K562 treated with DMSO at 1 percent for 24 hours (cell line): ENCODE data around the gene FAM222B. TPM values are rescaled to one million over a fixed set of nuclear protein-coding genes. Genes with fewer than 3 reads are reported as not detected.

ENCODE experiments used
- total RNA-seq: library from RNA; unstranded; fragments of 300-600 nt; gene quantifications from 2 replicates; pipeline ENCODE4 v1.2.3, GENCODE V29; 2022; ENCODE audit warnings: low read depth; ENCODE audit not compliant: insufficient read depth

FAM222B gene
- total RNA-seq = 32.5 and 34.7 TPM in 2 replicates

GRCh38 chr17:28842282-28843012 is at the start of gene FAM222B:
FAM222B (minus strand) TSS chr17:28842790; CDS start chr17:28766667, 76,123 bp downstream.

DNA sequence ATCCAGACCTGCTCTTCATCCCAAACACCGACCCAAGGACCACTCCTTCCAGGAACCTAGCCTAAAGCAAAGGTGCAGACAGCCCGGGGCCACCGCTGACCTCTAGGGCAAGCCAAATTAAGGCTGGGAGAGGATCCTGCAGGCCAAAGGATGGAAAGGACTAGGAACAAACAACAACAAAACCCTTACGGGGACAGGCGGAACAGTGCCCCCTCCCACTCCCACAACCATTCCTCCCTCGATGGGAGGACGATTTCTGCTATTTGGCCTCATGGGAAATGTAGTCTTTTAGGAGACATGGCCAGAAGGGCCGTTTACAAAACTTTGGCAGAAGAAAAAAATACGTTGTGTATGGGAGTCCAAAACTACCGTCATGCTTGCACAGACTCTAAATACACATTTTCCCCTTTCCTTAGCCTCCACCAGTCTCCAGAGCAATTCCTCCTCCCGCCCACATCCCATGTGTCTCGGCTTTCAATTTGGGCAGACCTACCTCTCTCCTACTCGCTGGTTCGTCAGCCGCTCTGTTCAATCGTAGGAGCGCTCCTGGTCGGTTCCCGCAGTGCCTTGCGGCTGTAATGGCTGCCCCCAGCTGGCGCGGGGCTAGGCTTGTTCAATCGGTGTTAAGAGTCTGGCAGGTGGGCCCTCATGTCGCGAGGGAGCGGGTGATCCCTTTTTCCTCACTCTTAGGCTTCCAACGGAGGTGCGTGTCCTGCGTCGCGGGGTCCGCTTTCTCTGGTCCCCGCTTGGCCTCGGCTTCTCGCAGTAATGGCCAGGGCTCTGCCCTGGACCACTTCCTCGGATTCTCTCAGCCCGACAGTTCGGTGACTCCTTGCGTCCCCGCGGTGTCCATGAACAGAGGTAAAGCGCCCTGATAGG is 12.1 kb upstream of the FAM222B start, which contains the start of gene ERAL1:
Gene ERAL1, plus strand, starts transcription at position 560 of the 879 bp plus-strand sequence. Its CDS starts 19 bp downstream, at position 579.

DNA sequence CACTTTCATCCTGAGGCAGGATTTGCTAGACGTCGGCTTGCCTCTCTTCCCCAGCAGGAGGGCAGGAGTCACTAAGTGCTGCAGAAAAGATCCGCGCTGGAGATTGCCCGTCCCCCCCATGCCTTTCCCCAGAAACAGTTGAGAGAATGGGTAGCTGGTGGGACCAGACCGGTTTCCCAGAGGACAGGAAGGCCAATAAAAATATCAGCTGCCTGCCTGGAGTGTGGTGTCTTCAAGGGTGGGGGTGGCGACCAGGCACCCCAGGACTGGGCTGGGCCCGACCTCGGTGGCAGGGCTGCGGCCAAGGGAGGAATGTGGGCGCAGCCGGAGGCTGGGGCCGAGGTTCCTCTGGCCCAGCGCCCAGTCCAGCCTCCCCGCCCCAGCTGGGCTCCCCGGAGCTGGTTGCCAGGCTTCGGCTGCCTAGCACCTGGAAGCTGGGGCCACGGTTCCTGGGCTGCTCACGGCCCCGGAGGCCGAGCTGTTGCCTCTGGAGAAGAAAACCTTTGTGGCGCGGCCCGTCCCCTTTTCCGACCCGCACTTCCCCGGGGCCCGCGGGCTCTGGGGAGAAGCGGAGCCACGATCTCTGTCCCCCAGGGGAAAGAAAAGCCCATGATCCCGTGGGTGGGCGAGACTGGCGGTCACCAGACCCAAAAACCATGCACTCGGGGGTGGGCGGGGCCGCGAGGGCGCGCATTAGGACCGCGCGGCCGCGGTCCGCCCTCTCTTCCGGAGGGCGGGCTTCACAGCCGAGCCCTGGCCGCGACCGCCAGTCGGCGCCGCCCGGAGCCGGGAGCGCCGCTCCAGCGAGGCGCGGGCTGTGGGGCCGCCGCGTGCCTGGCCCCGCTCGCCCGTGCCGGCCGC is 99.1 kb downstream of the FAM222B start, which contains the start of gene TRAF4:
Gene TRAF4, plus strand, starts transcription at position 769 of the 861 bp plus-strand sequence. CDS start 102 bp downstream, outside the sequence.

GRCh38 chr17:28728364-28729200 is 114.0 kb downstream of the FAM222B start, which contains the start of gene NEK8:
NEK8 (plus strand) TSS chr17:28728788; CDS start chr17:28728814, 26 bp downstream.

GRCh38 chr17:28726226-28726626 is 116.4 kb downstream of the FAM222B start, which contains the start of gene TLCD1:
TLCD1 (minus strand) TSS chr17:28726233; CDS start chr17:28726097, 136 bp downstream.

GRCh38 chr17:28717578-28718332 is 124.8 kb downstream of the FAM222B start, which contains the start of gene RAB34:
RAB34 (minus strand) TSS chr17:28717868; CDS start chr17:28717266, 602 bp downstream.

DNA sequence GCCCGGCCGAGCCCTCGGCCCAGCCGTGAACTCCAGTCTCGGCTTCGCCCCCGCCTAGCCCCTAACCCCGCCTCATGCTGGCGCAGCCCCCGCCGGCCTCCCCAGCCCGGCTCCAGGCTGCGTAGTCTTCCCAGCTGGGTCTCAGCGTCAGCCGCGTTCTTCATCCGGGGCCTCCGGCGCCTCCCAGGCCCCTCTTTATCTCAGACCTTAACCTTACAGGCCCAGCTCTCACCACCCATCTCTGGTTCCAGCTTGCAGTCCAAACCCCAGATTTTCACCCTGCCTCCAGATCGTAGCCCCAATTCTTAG is 130.9 kb downstream of the FAM222B start, which contains the start of gene PROCA1:
Gene PROCA1, minus strand, starts transcription at position 166 of the 309 bp plus-strand sequence. CDS start 228 bp downstream, outside the sequence.

Other genes starting within 250 kb of the FAM222B start
- 133 and 134 TPM in 2 replicates for gene SPAG5, start 243.8 kb downstream of the FAM222B start, total RNA-seq
- gene RSKR, start 228.6 kb downstream of the FAM222B start, total RNA-seq = 12.5 and 13.3 TPM in 2 replicates
- gene BLTP2, start 197.6 kb downstream of the FAM222B start, total RNA-seq = 74.6 and 78.3 TPM in 2 replicates
- gene SDF2, start 180.9 kb downstream of the FAM222B start, total RNA-seq = 69.7 and 76.5 TPM in 2 replicates
- gene SUPT6H, start 180.6 kb downstream of the FAM222B start, total RNA-seq = 70.0 and 74.8 TPM in 2 replicates
- gene PROCA1, start 130.9 kb downstream of the FAM222B start, total RNA-seq = 4.4 and 6.8 TPM in 2 replicates
- 0.23 TPM in 1 of 2 replicates, not detected in the other for gene RAB34, start 124.9 kb downstream of the FAM222B start, total RNA-seq
- 2,462 and 2,542 TPM in 2 replicates for gene RPL23A, start 122.8 kb downstream of the FAM222B start, total RNA-seq
- 7.1 and 8.9 TPM in 2 replicates for gene TLCD1, start 116.6 kb downstream of the FAM222B start, total RNA-seq
- gene NEK8, start 114.0 kb downstream of the FAM222B start, total RNA-seq = 5.1 and 5.4 TPM in 2 replicates
- gene TRAF4, start 98.8 kb downstream of the FAM222B start, total RNA-seq = 127 and 142 TPM in 2 replicates
- 115 and 126 TPM in 2 replicates for gene ERAL1, start 12.2 kb upstream of the FAM222B start, total RNA-seq
- 224 and 238 TPM in 2 replicates for gene FLOT2, start 54.9 kb upstream of the FAM222B start, total RNA-seq
- 46.9 and 47.0 TPM in 2 replicates for gene DHRS13, start 60.3 kb upstream of the FAM222B start, total RNA-seq
- gene PHF12, start 108.7 kb upstream of the FAM222B start, total RNA-seq = 27.8 and 30.4 TPM in 2 replicates
- not detected in 2 replicates for gene SEZ6, start 163.2 kb upstream of the FAM222B start, total RNA-seq
- 0.98 and 1.6 TPM in 2 replicates for gene PIPOX, start 200.4 kb upstream of the FAM222B start, total RNA-seq